A549 (cell line): Measurements from ENCODE around the gene RAPGEF2. TPM values are rescaled to one million over a fixed set of nuclear protein-coding genes. Genes with fewer than 3 reads are reported as not detected.
A peak's percentile ranks its signal among the peaks of the same experiment; 100 is the strongest.

Experiments
- ATAC-seq, 2 experiments: fragments of 200-7000 bp in 1 of 2; fragments of >200 bp in 1 of 2; cut with Nextera tagmentation in 1 of 2; cut with Tn5 transposase in 1 of 2; 3 replicates each; pipeline versions ENCODE4 v1.8.0 to v1.9.1; 2018 to 2020; ENCODE audit warnings: mild to moderate bottlenecking in 1 of 2, moderate library complexity in 1 of 2
- CTCF ChIA-PET: fragments of 300-600 bp; sonication (Branson Sonifier 250); formaldehyde crosslinking; extraction: SDS; loops from one replicate; lab custom pipeline; 2021; ENCODE audit warnings: antibody characterized with exemption, inconsistent platforms; lab: Yijun Ruan, JAX
- POLR2A ChIA-PET: fragments of 350-600 bp; formaldehyde crosslinking; extraction: SDS; loops from one replicate; lab custom pipeline; 2021; ENCODE audit warnings: antibody characterized with exemption, inconsistent platforms; lab: Yijun Ruan, JAX
- DNase-seq, 2 experiments: peaks; one replicate each; pipeline versions ENCODE4 v3.0.0 to v3.0.0-alpha.2; 2011 to 2016; ENCODE audit warnings: low read depth in 1 of 2, low spot score in 1 of 2
- FAIRE-seq: peaks from 2 replicates; lab custom pipeline; 2011; peaks lifted over from hg19 to GRCh38; lab: Jason Lieb, UNC
- H3K27ac ChIP-seq, 2 experiments: fragments of >200 bp; sonication (Bioruptor Twin); formaldehyde crosslinking; 3 replicates each; pipeline ENCODE4 v1.5.1; 2016 to 2017
- H3K4me1 ChIP-seq: fragments of >200 bp; sonication (Bioruptor Twin); formaldehyde crosslinking; 3 replicates; pipeline ENCODE4 v1.6.1; 2016
- H3K4me2 ChIP-seq: fragments of >200 bp; sonication (Bioruptor Twin); formaldehyde crosslinking; 3 replicates; pipeline ENCODE4 v1.6.1; 2016
- H3K4me3 ChIP-seq: fragments of >200 bp; sonication (Bioruptor Twin); formaldehyde crosslinking; 3 replicates; pipeline ENCODE4 v1.5.1; 2016
- H3K9me3 ChIP-seq: fragments of >200 bp; sonication (Bioruptor Twin); formaldehyde crosslinking; 3 replicates; pipeline ENCODE4 v1.6.1; 2016
- CBX8 ChIP-seq: fragments of 200-600 bp; sonication (generic); IDR thresholded peaks from 2 replicates; pipeline ENCODE4 v1.6.1; 2016
- CEBPB ChIP-seq, 2 experiments: fragments of >200 bp in 1 of 2; sonication (Bioruptor Twin) in 1 of 2; formaldehyde crosslinking in 1 of 2; IDR thresholded peaks; 2 replicates each; pipeline ENCODE4 v1.6.1; 2012 to 2016
- E2F6 ChIP-seq: IDR thresholded peaks from 2 replicates; pipeline ENCODE4 v1.6.1; 2012; ENCODE audit warnings: low read depth, borderline replicate concordance
- EHMT2 ChIP-seq: fragments of 200-600 bp; sonication (generic); IDR thresholded peaks from 2 replicates; pipeline ENCODE4 v1.6.1; 2016; ENCODE audit warnings: antibody characterized with exemption, low read depth, mild to moderate bottlenecking, moderate library complexity
- EP300 ChIP-seq, 2 experiments: fragments of >200 bp; sonication (Bioruptor Twin); formaldehyde crosslinking; IDR thresholded peaks; 2 replicates in 1 of 2; 3 replicates in 1 of 2; pipeline ENCODE4 v1.6.1; 2016 to 2017
- FOSB ChIP-seq: fragments of 250-450 bp; sonication (Bioruptor Pico); IDR thresholded peaks from 2 replicates; pipeline ENCODE4 v1.5.0; 2020; ENCODE audit warnings: mild to moderate bottlenecking, moderate library complexity
- HEYL ChIP-seq: fragments of 250-450 bp; sonication (Bioruptor Pico); IDR thresholded peaks from 2 replicates; pipeline ENCODE4 v1.8.0; 2021; ENCODE audit warnings: mild to moderate bottlenecking, moderate library complexity
- KDM1A ChIP-seq: fragments of 200-600 bp; sonication (generic); IDR thresholded peaks from 2 replicates; pipeline ENCODE4 v1.6.1; 2016; ENCODE audit warnings: low read depth, mild to moderate bottlenecking
- MAFK ChIP-seq: fragments of 450-650 bp; IDR thresholded peaks from 2 replicates; pipeline ENCODE4 v1.6.1; 2014; ENCODE audit not compliant: partially characterized antibody
- MAZ ChIP-seq: fragments of 150-350 bp; IDR thresholded peaks from 2 replicates; pipeline ENCODE4 v1.6.1; 2014; ENCODE audit warnings: antibody characterized with exemption, low read depth, low read length, borderline replicate concordance
- MYC ChIP-seq: IDR thresholded peaks from 2 replicates; pipeline ENCODE4 v1.6.1; 2012; ENCODE audit warnings: mild to moderate bottlenecking, inconsistent platforms, low read length, improper control_type of control experiment, borderline replicate concordance
- NR3C1 ChIP-seq: fragments of >200 bp; sonication (Bioruptor Twin); formaldehyde crosslinking; IDR thresholded peaks from 3 replicates; pipeline ENCODE4 v1.6.1; 2017
- RARB ChIP-seq: fragments of 250-450 bp; sonication (Bioruptor Pico); IDR thresholded peaks from 2 replicates; pipeline ENCODE4 v1.8.0; 2021; ENCODE audit warnings: mild to moderate bottlenecking, moderate library complexity
- RCOR1 ChIP-seq: fragments of 150-350 bp; IDR thresholded peaks from 2 replicates; pipeline ENCODE4 v1.6.1; 2014; ENCODE audit warnings: antibody characterized with exemption, low read length, low read depth
- RFX5 ChIP-seq: fragments of 450-650 bp; IDR thresholded peaks from 2 replicates; pipeline ENCODE4 v1.7.1; 2014; ENCODE audit warnings: antibody characterized with exemption, mild to moderate bottlenecking, moderate library complexity
- RNF2 ChIP-seq: fragments of 200-600 bp; sonication (generic); IDR thresholded peaks from 2 replicates; pipeline ENCODE4 v1.6.1; 2016; ENCODE audit warnings: low read depth, mild to moderate bottlenecking, antibody characterized with exemption, moderate library complexity, borderline replicate concordance
- SMC3 ChIP-seq: fragments of >200 bp; sonication (Bioruptor Twin); formaldehyde crosslinking; IDR thresholded peaks from 3 replicates; pipeline ENCODE4 v1.6.1; 2018; ENCODE audit warnings: inconsistent platforms
- ZFP36 ChIP-seq: fragments of 450-650 bp; IDR thresholded peaks from 2 replicates; pipeline ENCODE4 v1.6.1; 2014; ENCODE audit warnings: borderline replicate concordance; ENCODE audit not compliant: partially characterized antibody
- ZNF302 ChIP-seq: fragments of 250-450 bp; sonication (Bioruptor Pico); IDR thresholded peaks from 2 replicates; pipeline ENCODE4 v1.9.0; 2021; ENCODE audit warnings: inconsistent platforms, mild to moderate bottlenecking, moderate library complexity
- WGBS: methylation state at CpG from one replicate; pipeline ENCODE4 v1.1.6; 2017; ENCODE audit errors: missing lambda C conversion rate; 5-methylcytosine and 5-hydroxymethylcytosine counted together
- polyA plus RNA-seq, 4 experiments: library from polyadenylated mRNA; depleted of rRNA in 3 of 4; stranded (reverse); fragments of >200 nt; fragmentation: RNase III in 1 of 4; extraction: RNeasy Plus Mini Kit Qiagen cat#74134 plus additional on column Dnase treatment in 1 of 4; gene quantifications; 2 replicates in 3 of 4; 3 replicates in 1 of 4; pipeline ENCODE4 v1.2.3, GENCODE V29; 2011 to 2017
- TF ChIP-seq, protein P1 (sequence below): fragments of >200 bp; sonication (Bioruptor Twin); formaldehyde crosslinking; IDR thresholded peaks from 3 replicates; pipeline ENCODE4 v1.5.1; 2016
- TF ChIP-seq, protein P2 (sequence below): fragments of 450-650 bp; IDR thresholded peaks from 2 replicates; pipeline ENCODE4 v1.6.1; 2014; ENCODE audit warnings: antibody characterized with exemption
- TF ChIP-seq, protein P3 (sequence below): fragments of >200 bp; sonication (Bioruptor Twin); formaldehyde crosslinking; IDR thresholded peaks from 2 replicates; pipeline ENCODE4 v1.6.1; 2016

RAPGEF2 gene
- polyA plus RNA-seq, 2 of the 4 experiments (the other 2 are of a cell fraction), result 10.7 to 31.8 TPM

DNA sequence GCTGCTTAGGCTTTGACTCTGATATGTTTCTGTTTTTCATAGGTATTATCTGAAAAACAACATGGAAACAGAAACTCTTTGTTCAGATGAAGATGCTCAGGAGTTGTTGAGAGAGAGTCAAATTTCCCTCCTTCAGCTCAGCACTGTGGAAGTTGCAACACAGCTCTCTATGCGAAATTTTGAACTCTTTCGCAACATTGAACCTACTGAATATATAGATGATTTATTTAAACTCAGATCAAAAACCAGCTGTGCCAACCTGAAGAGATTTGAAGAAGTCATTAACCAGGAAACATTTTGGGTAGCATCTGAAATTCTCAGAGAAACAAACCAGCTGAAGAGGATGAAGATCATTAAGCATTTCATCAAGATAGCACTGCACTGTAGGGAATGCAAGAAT, 238.6 kb downstream of the RAPGEF2 start:
- H3K9me3 ChIP-seq, result no peaks in the 10 kb centered on the region
- H3K27ac ChIP-seq, result no peak overlapping the region
- FAIRE-seq (no peak), DNase-seq (no peak), ATAC-seq (no peak)
- WGBS, result 83% methylated on average over 2 of the region's 2 CpGs
- CTCF ChIA-PET, result no interaction called here
- H3K4me3 ChIP-seq, result no peak overlapping the region
- H3K4me1 ChIP-seq, result 0 out of 3 replicates have a peak, but pooled peaks cover 3% of the 10 kb centered on the region
- H3K4me2 ChIP-seq, result no peak overlapping the region
- TF ChIP-seq MYC (no peak), CEBPB (IDR thresholded peaks at IDR 0.05) (peak; percentile 49 to 74; a peak in 2 of 4 replicates)
- POLR2A ChIA-PET, result no interaction called here

DNA sequence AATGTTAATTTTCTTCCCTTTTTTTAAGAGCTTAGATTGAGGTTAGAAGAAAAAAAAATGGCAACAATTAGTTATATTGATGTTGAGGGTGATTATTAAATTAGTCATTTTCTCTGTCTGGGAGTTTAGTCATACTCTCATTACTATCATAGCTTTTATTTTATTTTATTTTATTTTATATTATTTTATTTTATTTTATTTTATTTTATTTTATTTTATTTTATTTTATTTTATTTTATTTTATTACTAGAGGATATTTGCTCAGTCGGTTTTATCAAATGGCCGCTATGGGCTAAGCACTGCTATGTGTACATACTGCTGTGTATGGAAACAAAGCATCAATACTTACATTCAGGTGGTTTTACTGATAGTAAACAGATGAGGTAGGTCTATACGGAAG, 239.5 kb downstream of the RAPGEF2 start:
- TF ChIP-seq MAFK (no peak), MAZ (no peak)
- no peak for FAIRE-seq
- POLR2A ChIA-PET, result no interaction called here

GRCh38 chr4:159343116-159343515, 240.2 kb downstream of the RAPGEF2 start:
- no peak for DNase-seq
- H3K9me3 ChIP-seq, result no peaks in the 10 kb centered on the region
- no peak for ATAC-seq
- H3K4me1 ChIP-seq, result 0 out of 3 replicates have a peak, but pooled peaks cover 3% of the 10 kb centered on the region
- no peak for FAIRE-seq
- 94% methylated on average over 8 of the region's 8 CpGs for WGBS
- no peak overlapping the region for H3K27ac ChIP-seq
- no peak overlapping the region for H3K4me3 ChIP-seq
- H3K4me2 ChIP-seq, result no peak overlapping the region
- POLR2A ChIA-PET, result no interaction called here
- TF ChIP-seq RARB (no peak), NR3C1 (no peak), MYC (no peak), EP300 (IDR thresholded peaks at IDR 0.05) (no peak), E2F6 (no peak), EHMT2 (no peak), SMC3 (no peak), ZNF302 (CRISPR knock-in tag) (no peak), ZFP36 (no peak), FOSB (CRISPR knock-in tag) (no peak), RCOR1 (no peak), HEYL (no peak), RNF2 (no peak), RFX5 (no peak), CBX8 (no peak), KDM1A (no peak)
- TF ChIP-seq, protein P1, sequence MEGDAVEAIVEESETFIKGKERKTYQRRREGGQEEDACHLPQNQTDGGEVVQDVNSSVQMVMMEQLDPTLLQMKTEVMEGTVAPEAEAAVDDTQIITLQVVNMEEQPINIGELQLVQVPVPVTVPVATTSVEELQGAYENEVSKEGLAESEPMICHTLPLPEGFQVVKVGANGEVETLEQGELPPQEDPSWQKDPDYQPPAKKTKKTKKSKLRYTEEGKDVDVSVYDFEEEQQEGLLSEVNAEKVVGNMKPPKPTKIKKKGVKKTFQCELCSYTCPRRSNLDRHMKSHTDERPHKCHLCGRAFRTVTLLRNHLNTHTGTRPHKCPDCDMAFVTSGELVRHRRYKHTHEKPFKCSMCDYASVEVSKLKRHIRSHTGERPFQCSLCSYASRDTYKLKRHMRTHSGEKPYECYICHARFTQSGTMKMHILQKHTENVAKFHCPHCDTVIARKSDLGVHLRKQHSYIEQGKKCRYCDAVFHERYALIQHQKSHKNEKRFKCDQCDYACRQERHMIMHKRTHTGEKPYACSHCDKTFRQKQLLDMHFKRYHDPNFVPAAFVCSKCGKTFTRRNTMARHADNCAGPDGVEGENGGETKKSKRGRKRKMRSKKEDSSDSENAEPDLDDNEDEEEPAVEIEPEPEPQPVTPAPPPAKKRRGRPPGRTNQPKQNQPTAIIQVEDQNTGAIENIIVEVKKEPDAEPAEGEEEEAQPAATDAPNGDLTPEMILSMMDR, result no peak
- TF ChIP-seq, protein P2, sequence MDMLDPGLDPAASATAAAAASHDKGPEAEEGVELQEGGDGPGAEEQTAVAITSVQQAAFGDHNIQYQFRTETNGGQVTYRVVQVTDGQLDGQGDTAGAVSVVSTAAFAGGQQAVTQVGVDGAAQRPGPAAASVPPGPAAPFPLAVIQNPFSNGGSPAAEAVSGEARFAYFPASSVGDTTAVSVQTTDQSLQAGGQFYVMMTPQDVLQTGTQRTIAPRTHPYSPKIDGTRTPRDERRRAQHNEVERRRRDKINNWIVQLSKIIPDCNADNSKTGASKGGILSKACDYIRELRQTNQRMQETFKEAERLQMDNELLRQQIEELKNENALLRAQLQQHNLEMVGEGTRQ, result no peak
- TF ChIP-seq, protein P3, sequence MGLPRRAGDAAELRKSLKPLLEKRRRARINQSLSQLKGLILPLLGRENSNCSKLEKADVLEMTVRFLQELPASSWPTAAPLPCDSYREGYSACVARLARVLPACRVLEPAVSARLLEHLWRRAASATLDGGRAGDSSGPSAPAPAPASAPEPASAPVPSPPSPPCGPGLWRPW, result no peak
- CTCF ChIA-PET, result interaction anchor here (0.6 to 1.3 kb wide), 2 partner anchors 8 to 61 kb away, joined by 3 to 4 read pairs; no protein-coding TSS in a partner anchor

More for the DNA sequence above, 239.5 kb downstream of the RAPGEF2 start:
- CTCF ChIA-PET, result no interaction called here
- Histone ChIP-seq H3K9me3 (no peaks in the 10 kb centered on the region), H3K4me3 (no peak overlapping the region), H3K4me1 (0 out of 3 replicates have a peak, but pooled peaks cover 3% of the 10 kb centered on the region), H3K27ac (no peak overlapping the region), H3K4me2 (no peak overlapping the region)
- ATAC-seq (no peak), DNase-seq (no peak)
- WGBS, result 71% methylated on average over 3 of the region's 3 CpGs
